GM12878 (cell line): ENCODE data around the gene INTS6.

Experiments
- EP300 ChIP-seq, 2 experiments: fragments of 150-350 bp in 1 of 2; IDR thresholded peaks; 2 replicates each; pipeline ENCODE4 v1.6.1; 2011 to 2012; ENCODE audit warnings: low read depth in 2 of 2, low read length in 2 of 2, borderline replicate concordance in 1 of 2, improper control_type of control experiment in 1 of 2, inconsistent platforms in 1 of 2; ENCODE audit not compliant: control insufficient read depth in 1 of 2
- RAD21 ChIP-seq: IDR thresholded peaks from 2 replicates; pipeline ENCODE4 v1.6.1; 2011; ENCODE audit warnings: mild to moderate bottlenecking, low read depth, low read length, moderate library complexity; ENCODE audit not compliant: insufficient read depth
- SMC3 ChIP-seq: IDR thresholded peaks from 2 replicates; pipeline ENCODE4 v1.6.1; 2011; ENCODE audit warnings: low read length, improper control_type of control experiment, borderline replicate concordance
- TF ChIP-seq, protein P1 (sequence below): IDR thresholded peaks from 2 replicates; pipeline ENCODE4 v1.6.1; 2012; ENCODE audit warnings: low read depth, low read length, improper control_type of control experiment
- TF ChIP-seq, protein P2 (sequence below), 3 experiments: IDR thresholded peaks in 2 of 3; conservative IDR thresholded peaks in 1 of 3; 2 replicates each; pipeline ENCODE4 v1.5.1; 2011; ENCODE audit warnings: low read depth in 3 of 3, low read length in 3 of 3, mild to moderate bottlenecking in 3 of 3, control low read depth in 2 of 3, moderate library complexity in 2 of 3, inconsistent platforms in 1 of 3, mixed read lengths in 1 of 3; ENCODE audit not compliant: control insufficient read depth in 2 of 3, insufficient read depth in 1 of 3; ENCODE audit errors: extremely low read depth in 1 of 3

DNA sequence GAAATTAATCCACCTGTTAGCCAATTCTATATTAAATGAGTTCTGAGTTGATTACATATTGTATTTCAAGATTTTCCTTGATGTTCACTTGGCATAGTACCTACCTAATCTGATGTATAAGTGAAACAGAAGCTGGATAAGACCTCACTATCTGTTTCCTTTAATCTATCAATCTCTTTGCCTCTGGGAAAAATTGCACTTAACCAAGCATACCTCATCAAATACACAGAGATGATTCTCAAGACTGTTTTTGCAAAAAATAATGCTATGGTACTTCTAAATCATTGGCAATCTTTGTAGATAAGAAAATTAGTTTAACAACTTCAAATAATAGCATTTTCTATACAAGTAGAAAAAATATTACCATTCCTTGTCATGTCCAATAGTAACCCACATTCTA lies 58.1 kb downstream of the INTS6 start:
- TF ChIP-seq, protein P1, sequence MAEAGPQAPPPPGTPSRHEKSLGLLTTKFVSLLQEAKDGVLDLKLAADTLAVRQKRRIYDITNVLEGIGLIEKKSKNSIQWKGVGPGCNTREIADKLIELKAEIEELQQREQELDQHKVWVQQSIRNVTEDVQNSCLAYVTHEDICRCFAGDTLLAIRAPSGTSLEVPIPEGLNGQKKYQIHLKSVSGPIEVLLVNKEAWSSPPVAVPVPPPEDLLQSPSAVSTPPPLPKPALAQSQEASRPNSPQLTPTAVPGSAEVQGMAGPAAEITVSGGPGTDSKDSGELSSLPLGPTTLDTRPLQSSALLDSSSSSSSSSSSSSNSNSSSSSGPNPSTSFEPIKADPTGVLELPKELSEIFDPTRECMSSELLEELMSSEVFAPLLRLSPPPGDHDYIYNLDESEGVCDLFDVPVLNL, result no peak
- TF ChIP-seq EP300 (IDR thresholded peaks at IDR 0.05; ENCODE audit: borderline replicate concordance in 1 of 2, control insufficient read depth in 1 of 2, low read depth in 2 of 2, low read length in 2 of 2) (no peak), SMC3 (no peak), RAD21 (no peak)
- TF ChIP-seq, protein P2, sequence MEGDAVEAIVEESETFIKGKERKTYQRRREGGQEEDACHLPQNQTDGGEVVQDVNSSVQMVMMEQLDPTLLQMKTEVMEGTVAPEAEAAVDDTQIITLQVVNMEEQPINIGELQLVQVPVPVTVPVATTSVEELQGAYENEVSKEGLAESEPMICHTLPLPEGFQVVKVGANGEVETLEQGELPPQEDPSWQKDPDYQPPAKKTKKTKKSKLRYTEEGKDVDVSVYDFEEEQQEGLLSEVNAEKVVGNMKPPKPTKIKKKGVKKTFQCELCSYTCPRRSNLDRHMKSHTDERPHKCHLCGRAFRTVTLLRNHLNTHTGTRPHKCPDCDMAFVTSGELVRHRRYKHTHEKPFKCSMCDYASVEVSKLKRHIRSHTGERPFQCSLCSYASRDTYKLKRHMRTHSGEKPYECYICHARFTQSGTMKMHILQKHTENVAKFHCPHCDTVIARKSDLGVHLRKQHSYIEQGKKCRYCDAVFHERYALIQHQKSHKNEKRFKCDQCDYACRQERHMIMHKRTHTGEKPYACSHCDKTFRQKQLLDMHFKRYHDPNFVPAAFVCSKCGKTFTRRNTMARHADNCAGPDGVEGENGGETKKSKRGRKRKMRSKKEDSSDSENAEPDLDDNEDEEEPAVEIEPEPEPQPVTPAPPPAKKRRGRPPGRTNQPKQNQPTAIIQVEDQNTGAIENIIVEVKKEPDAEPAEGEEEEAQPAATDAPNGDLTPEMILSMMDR (IDR thresholded peaks at IDR 0.05 in 2 of 3, conservative IDR thresholded peaks at IDR 0.05 in 1 of 3; ENCODE audit: control insufficient read depth in 2 of 3, extremely low read depth in 1 of 3, insufficient read depth in 1 of 3, low read depth in 3 of 3, low read length in 3 of 3), result no peak
